ENCODE measurements around the gene GAS2. TPM values are rescaled to one million over a fixed set of nuclear protein-coding genes. Genes with fewer than 3 reads are reported as not detected.
A peak's percentile ranks its signal among the peaks of the same experiment; 100 is the strongest.

GAS2 gene
- total and polyA plus RNA-seq, 5 donors = 1.9 to 12.3 (median 7.9) TPM

- no peaks in the 10 kb centered on the region for H3K4me1 ChIP-seq (ENCODE audit: control insufficient read depth, insufficient read depth, low read length)
- no peak overlapping the region for H3K4me3 ChIP-seq (ENCODE audit: low read length)
- no peaks in the 10 kb centered on the region for H3K9me3 ChIP-seq (ENCODE audit: control insufficient read depth, low read length)
- WGBS = 92% methylated on average over 4 of the region's 4 CpGs
- no peak for ATAC-seq
- intact Hi-C loops (cut with DNase I) = no loop called here
- H3K27ac ChIP-seq (ENCODE audit: low read length) = no peak overlapping the region
- no peak for DNase-seq
- no peaks in the 10 kb centered on the region for H3K27me3 ChIP-seq (ENCODE audit: control insufficient read depth, insufficient read depth)
These were observed 8.3 kb downstream of the GAS2 start for GRCh38 chr11:22674470-22675439.

GRCh38 chr11:22677153-22677903, 10.9 kb downstream of the GAS2 start:
- ATAC-seq = no peak
- 76% methylated on average over 4 of the region's 4 CpGs for WGBS
- H3K9me3 ChIP-seq (ENCODE audit: control insufficient read depth, low read length) = no peaks in the 10 kb centered on the region
- H3K27me3 ChIP-seq (ENCODE audit: control insufficient read depth, insufficient read depth) = no peaks in the 10 kb centered on the region
- H3K27ac ChIP-seq (ENCODE audit: low read length) = no peak overlapping the region
- intact Hi-C loops (cut with DNase I) = no loop called here
- no peak for DNase-seq
- no peak overlapping the region for H3K4me3 ChIP-seq (ENCODE audit: low read length)
- H3K4me1 ChIP-seq (ENCODE audit: control insufficient read depth, insufficient read depth, low read length) = no peaks in the 10 kb centered on the region

- Histone ChIP-seq H3K9me3 (ENCODE audit: control insufficient read depth, low read length) (no peaks in the 10 kb centered on the region), H3K4me3 (ENCODE audit: low read length) (no peak overlapping the region), H3K27me3 (ENCODE audit: control insufficient read depth, insufficient read depth) (no peaks in the 10 kb centered on the region), H3K27ac (ENCODE audit: low read length) (no peak overlapping the region), H3K4me1 (ENCODE audit: control insufficient read depth, insufficient read depth, low read length) (no peaks in the 10 kb centered on the region)
- WGBS = 64% methylated on average over 2 of the region's 2 CpGs
- ATAC-seq = no peak
- intact Hi-C loops (cut with DNase I) = no loop called here
- no peak for DNase-seq
These were observed 14.2 kb downstream of the GAS2 start for GRCh38 chr11:22680628-22681027.

- Histone ChIP-seq H3K4me3 (ENCODE audit: low read length) (no peak overlapping the region), H3K9me3 (ENCODE audit: control insufficient read depth, low read length) (no peaks in the 10 kb centered on the region), H3K4me1 (ENCODE audit: control insufficient read depth, insufficient read depth, low read length) (no peaks in the 10 kb centered on the region), H3K27me3 (ENCODE audit: control insufficient read depth, insufficient read depth) (no peaks in the 10 kb centered on the region), H3K27ac (ENCODE audit: low read length) (no peak overlapping the region)
- ATAC-seq = no peak
- 86% methylated on average over 4 of the region's 4 CpGs for WGBS
- intact Hi-C loops (cut with DNase I) = no loop called here
- DNase-seq = no peak
These were observed 14.9 kb downstream of the GAS2 start for GRCh38 chr11:22681281-22681812.

GRCh38 chr11:22684082-22684481, 17.7 kb downstream of the GAS2 start:
- no peak for ATAC-seq
- 96% methylated on average over 2 of the region's 2 CpGs for WGBS

GRCh38 chr11:22685111-22685510, 18.7 kb downstream of the GAS2 start:
- WGBS = 95% methylated on average over 4 of the region's 4 CpGs
- Histone ChIP-seq H3K9me3 (ENCODE audit: control insufficient read depth, low read length) (no peaks in the 10 kb centered on the region), H3K27ac (ENCODE audit: low read length) (no peak overlapping the region), H3K4me3 (ENCODE audit: low read length) (no peak overlapping the region), H3K27me3 (ENCODE audit: control insufficient read depth, insufficient read depth) (no peaks in the 10 kb centered on the region), H3K4me1 (ENCODE audit: control insufficient read depth, insufficient read depth, low read length) (no peaks in the 10 kb centered on the region)
- no peak for DNase-seq
- ATAC-seq = no peak
- intact Hi-C loops (cut with DNase I) = no loop called here

More at GRCh38 chr11:22684082-22684481, 17.7 kb downstream of the GAS2 start:
- H3K9me3 ChIP-seq (ENCODE audit: control insufficient read depth, low read length) = no peaks in the 10 kb centered on the region
- intact Hi-C loops (cut with DNase I) = no loop called here
- DNase-seq = no peak
- no peak overlapping the region for H3K4me3 ChIP-seq (ENCODE audit: low read length)
- no peaks in the 10 kb centered on the region for H3K4me1 ChIP-seq (ENCODE audit: control insufficient read depth, insufficient read depth, low read length)
- H3K27me3 ChIP-seq (ENCODE audit: control insufficient read depth, insufficient read depth) = no peaks in the 10 kb centered on the region
- H3K27ac ChIP-seq (ENCODE audit: low read length) = no peak overlapping the region

- no peak overlapping the region for H3K27ac ChIP-seq (ENCODE audit: low read length)
- WGBS = 96% methylated on average over 3 of the region's 3 CpGs
- no peaks in the 10 kb centered on the region for H3K27me3 ChIP-seq (ENCODE audit: control insufficient read depth, insufficient read depth)
- H3K4me1 ChIP-seq (ENCODE audit: control insufficient read depth, insufficient read depth, low read length) = no peaks in the 10 kb centered on the region
- no peaks in the 10 kb centered on the region for H3K9me3 ChIP-seq (ENCODE audit: control insufficient read depth, low read length)
- H3K4me3 ChIP-seq (ENCODE audit: low read length) = no peak overlapping the region
- no peak for ATAC-seq
- DNase-seq = no peak
- intact Hi-C loops (cut with DNase I) = no loop called here
These were observed 22.5 kb downstream of the GAS2 start for GRCh38 chr11:22688914-22689313.

- intact Hi-C loops (cut with DNase I) = no loop called here
- H3K4me3 ChIP-seq (ENCODE audit: low read length) = no peak overlapping the region
- ATAC-seq (no peak), DNase-seq (no peak)
- no peaks in the 10 kb centered on the region for H3K9me3 ChIP-seq (ENCODE audit: control insufficient read depth, low read length)
- H3K27me3 ChIP-seq (ENCODE audit: control insufficient read depth, insufficient read depth) = no peaks in the 10 kb centered on the region
- no peaks in the 10 kb centered on the region for H3K4me1 ChIP-seq (ENCODE audit: control insufficient read depth, insufficient read depth, low read length)
- no peak overlapping the region for H3K27ac ChIP-seq (ENCODE audit: low read length)
- 33% methylated on average over 1 of the region's 1 CpG for WGBS
These were observed 23.8 kb downstream of the GAS2 start for GRCh38 chr11:22690257-22690656.

- no peak overlapping the region for H3K27ac ChIP-seq (ENCODE audit: low read length)
- intact Hi-C loops (cut with DNase I) = no loop called here
- H3K4me3 ChIP-seq (ENCODE audit: low read length) = no peak overlapping the region
- WGBS = 81% methylated on average over 4 of the region's 4 CpGs
- ATAC-seq (no peak), DNase-seq (peak in 1 of 3 donors; percentile 13)
- no peaks in the 10 kb centered on the region for H3K4me1 ChIP-seq (ENCODE audit: control insufficient read depth, insufficient read depth, low read length)
- H3K9me3 ChIP-seq (ENCODE audit: control insufficient read depth, low read length) = no peaks in the 10 kb centered on the region
- H3K27me3 ChIP-seq (ENCODE audit: control insufficient read depth, insufficient read depth) = no peaks in the 10 kb centered on the region
These were observed 24.5 kb downstream of the GAS2 start for GRCh38 chr11:22690871-22691270.

GRCh38 chr11:22699388-22699787, 33.0 kb downstream of the GAS2 start:
- DNase-seq (no peak), ATAC-seq (no peak)
- WGBS = 90% methylated on average over 1 of the region's 1 CpG
- Histone ChIP-seq H3K9me3 (ENCODE audit: control insufficient read depth, low read length) (no peaks in the 10 kb centered on the region), H3K4me1 (ENCODE audit: control insufficient read depth, insufficient read depth, low read length) (no peaks in the 10 kb centered on the region), H3K27me3 (ENCODE audit: control insufficient read depth, insufficient read depth) (no peaks in the 10 kb centered on the region), H3K27ac (ENCODE audit: low read length) (no peak overlapping the region), H3K4me3 (ENCODE audit: low read length) (no peak overlapping the region)
- intact Hi-C loops (cut with DNase I) = no loop called here

- H3K27ac ChIP-seq (ENCODE audit: low read length) = no peak overlapping the region
- intact Hi-C loops (cut with DNase I) = no loop called here
These were observed 35.6 kb downstream of the GAS2 start for GRCh38 chr11:22702031-22702430.

More at GRCh38 chr11:22702031-22702430, 35.6 kb downstream of the GAS2 start:
- H3K9me3 ChIP-seq (ENCODE audit: control insufficient read depth, low read length) = no peaks in the 10 kb centered on the region
- no peak for ATAC-seq
- no peak overlapping the region for H3K4me3 ChIP-seq (ENCODE audit: low read length)
- no peaks in the 10 kb centered on the region for H3K4me1 ChIP-seq (ENCODE audit: control insufficient read depth, insufficient read depth, low read length)
- H3K27me3 ChIP-seq (ENCODE audit: control insufficient read depth, insufficient read depth) = no peaks in the 10 kb centered on the region
- DNase-seq = no peak
